Panc1 (cell line): Measurements from ENCODE around the gene HERC4. TPM values are rescaled to one million over a fixed set of nuclear protein-coding genes. Genes with fewer than 3 reads are reported as not detected.

Source experiments
- ATAC-seq: fragments of 200-7000 bp; cut with Tn5 transposase; 2 replicates; pipeline ENCODE4 v1.9.1; 2020; ENCODE audit warnings: mild to moderate bottlenecking, moderate library complexity
- BruUV-seq: library from RNA; stranded (reverse); fragments of 400-500 nt; replicated peaks from 2 replicates; lab custom pipeline; 2021; lab: Mats Ljungman, UMichigan
- CTCF ChIA-PET: fragments of 300-600 bp; sonication (Branson Sonifier 250); formaldehyde crosslinking; loops from one replicate; lab custom pipeline; 2022; ENCODE audit warnings: antibody characterized with exemption; lab: Charles Lee
- POLR2A ChIA-PET: fragments of 300-600 bp; sonication (Branson Sonifier 250); formaldehyde crosslinking; loops from one replicate; lab custom pipeline; 2022; ENCODE audit warnings: antibody characterized with exemption; lab: Charles Lee
- DNase-seq: peaks from one replicate; pipeline ENCODE4 v3.0.0-alpha.2; 2010; ENCODE audit warnings: low read depth, low spot score
- H3K27ac ChIP-seq: 2 replicates; pipeline ENCODE4 v1.5.1; 2011; ENCODE audit warnings: mild to moderate bottlenecking, low read length, inconsistent platforms
- H3K27me3 ChIP-seq: fragments of 200-500 bp; sonication (Bioruptor generic); 2 replicates; pipeline ENCODE4 v1.6.0; 2014; ENCODE audit warnings: low read length, inconsistent platforms; ENCODE audit not compliant: control insufficient read depth, insufficient read depth
- H3K36me3 ChIP-seq: fragments of 200-500 bp; sonication (Bioruptor generic); 2 replicates; pipeline ENCODE4 v1.5.1; 2014; ENCODE audit warnings: inconsistent platforms, mild to moderate bottlenecking, low read length, moderate library complexity; ENCODE audit not compliant: control insufficient read depth, insufficient read depth
- H3K4me1 ChIP-seq: 2 replicates; pipeline ENCODE4 v1.5.1; 2011; ENCODE audit warnings: inconsistent platforms, mild to moderate bottlenecking, low read length, moderate library complexity; ENCODE audit not compliant: control insufficient read depth, insufficient read depth
- H3K4me3 ChIP-seq, 2 experiments: 2 replicates each; pipeline ENCODE4 v1.5.1; 2011 to 2012; ENCODE audit warnings: low read depth in 2 of 2, low read length in 2 of 2, mild to moderate bottlenecking in 2 of 2, inconsistent platforms in 1 of 2, moderate library complexity in 1 of 2
- H3K9me3 ChIP-seq: fragments of 200-500 bp; sonication (Bioruptor generic); 2 replicates; pipeline ENCODE4 v1.5.1; 2014; ENCODE audit warnings: low read depth, mild to moderate bottlenecking, inconsistent platforms, low read length, moderate library complexity; ENCODE audit not compliant: control insufficient read depth, insufficient read depth
- POLR2AphosphoS5 ChIP-seq: IDR thresholded peaks from 2 replicates; pipeline ENCODE4 v1.6.1; 2012; ENCODE audit warnings: mild to moderate bottlenecking, low read depth, low read length, moderate library complexity
- SIN3A ChIP-seq: IDR thresholded peaks from 2 replicates; pipeline ENCODE4 v1.6.1; 2012; ENCODE audit warnings: low read depth, mild to moderate bottlenecking, low read length, moderate library complexity, borderline replicate concordance; ENCODE audit not compliant: insufficient read depth
- TCF7L2 ChIP-seq: IDR thresholded peaks from 2 replicates; pipeline ENCODE4 v1.6.1; 2011; ENCODE audit warnings: mild to moderate bottlenecking, low read depth, low read length, inconsistent platforms
- in situ Hi-C: cut with HindIII; loops from 2 replicates; pipeline ENCODE4 v1.10.0; 2016; ENCODE audit warnings: low sequenced_read_pairs, low pct_unique_long_range_greater_than_20kb
- intact Hi-C: fragments of 100-400 bp; cut with micrococcal nuclease; formaldehyde crosslinking; loops from one replicate; pipeline ENCODE4 v1.10.0; 2022; ENCODE audit not compliant: unreplicated experiment
- total RNA-seq: library from RNA; stranded (reverse); gene quantifications from one replicate; pipeline ENCODE4 v1.2.1, GENCODE V29; 2021; ENCODE audit not compliant: unreplicated experiment
- TF ChIP-seq, protein P1 (sequence below): fragments of 450-650 bp; IDR thresholded peaks from 2 replicates; pipeline ENCODE4 v1.5.1; 2017; ENCODE audit warnings: mild to moderate bottlenecking
- TF ChIP-seq, protein P2 (sequence below), 2 experiments: IDR thresholded peaks; 2 replicates each; pipeline ENCODE4 v1.6.1; 2011 to 2012; ENCODE audit warnings: low read depth in 2 of 2, control low read depth in 1 of 2, low read length in 1 of 2, mild to moderate bottlenecking in 1 of 2, moderate library complexity in 1 of 2; ENCODE audit not compliant: insufficient read depth in 1 of 2

The HERC4 gene
- total RNA-seq, 1 experiment from 2014 or later: 119 TPM

DNA sequence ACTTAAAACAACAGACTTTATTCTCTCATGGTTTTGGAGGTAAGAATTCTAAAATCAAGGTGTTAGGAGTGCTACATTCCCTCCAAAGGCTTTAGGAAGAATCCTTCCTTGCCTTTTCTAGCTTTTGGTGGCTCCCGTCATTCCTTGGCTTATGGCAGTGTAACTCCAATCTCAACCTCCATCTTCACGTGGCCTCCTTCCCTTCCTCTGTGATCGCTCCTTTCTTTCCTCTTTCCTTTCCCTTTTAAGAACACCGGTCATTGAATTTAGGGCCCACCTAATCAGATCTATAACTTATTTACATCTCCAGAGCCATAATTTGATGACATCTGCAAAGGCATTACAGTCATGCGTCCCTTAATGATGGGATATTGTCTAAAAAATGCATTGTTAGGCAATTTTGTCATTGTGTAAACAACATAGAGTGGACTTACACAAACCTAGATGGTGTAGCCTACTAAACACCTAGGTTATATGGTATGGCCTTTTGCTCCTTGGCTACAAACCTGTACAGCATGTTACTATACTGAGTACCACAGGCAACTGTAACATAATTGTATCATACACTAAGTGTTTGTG, 5.9 kb upstream of the HERC4 start:
- Histone ChIP-seq H3K27me3 (no peaks in the 10 kb centered on the region), H3K27ac (peak overlapping the region; percentile 100), H3K36me3 (no peaks in the 10 kb centered on the region), H3K4me3 (no peak overlapping the region), H3K9me3 (no peaks in the 10 kb centered on the region), H3K4me1 (peaks cover 57% of the 10 kb centered on the region)
- intact Hi-C loops (loop anchor here (10.0 kb wide), 1 partner anchor 224 kb away; no protein-coding TSS in a partner anchor), in situ Hi-C loops (no loop called here)
- ChIA-PET POLR2A (no interaction called here), CTCF (no interaction called here)
- TF ChIP-seq, protein P1, sequence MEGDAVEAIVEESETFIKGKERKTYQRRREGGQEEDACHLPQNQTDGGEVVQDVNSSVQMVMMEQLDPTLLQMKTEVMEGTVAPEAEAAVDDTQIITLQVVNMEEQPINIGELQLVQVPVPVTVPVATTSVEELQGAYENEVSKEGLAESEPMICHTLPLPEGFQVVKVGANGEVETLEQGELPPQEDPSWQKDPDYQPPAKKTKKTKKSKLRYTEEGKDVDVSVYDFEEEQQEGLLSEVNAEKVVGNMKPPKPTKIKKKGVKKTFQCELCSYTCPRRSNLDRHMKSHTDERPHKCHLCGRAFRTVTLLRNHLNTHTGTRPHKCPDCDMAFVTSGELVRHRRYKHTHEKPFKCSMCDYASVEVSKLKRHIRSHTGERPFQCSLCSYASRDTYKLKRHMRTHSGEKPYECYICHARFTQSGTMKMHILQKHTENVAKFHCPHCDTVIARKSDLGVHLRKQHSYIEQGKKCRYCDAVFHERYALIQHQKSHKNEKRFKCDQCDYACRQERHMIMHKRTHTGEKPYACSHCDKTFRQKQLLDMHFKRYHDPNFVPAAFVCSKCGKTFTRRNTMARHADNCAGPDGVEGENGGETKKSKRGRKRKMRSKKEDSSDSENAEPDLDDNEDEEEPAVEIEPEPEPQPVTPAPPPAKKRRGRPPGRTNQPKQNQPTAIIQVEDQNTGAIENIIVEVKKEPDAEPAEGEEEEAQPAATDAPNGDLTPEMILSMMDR: no peak
- TF ChIP-seq SIN3A (no peak), TCF7L2 (no peak), POLR2AphosphoS5 (no peak)
- DNase-seq (no peak), ATAC-seq (no peak)
- no TSS peak for BruUV-seq

- BruUV-seq: no TSS peak
- CTCF ChIA-PET: no interaction called here
- Histone ChIP-seq H3K27ac (no peak overlapping the region), H3K36me3 (peaks cover 2% of the 10 kb centered on the region; the same call in 1 of the 2 replicates), H3K4me3 (no peak overlapping the region), H3K9me3 (no peaks in the 10 kb centered on the region), H3K4me1 (peaks cover 52% of the 10 kb centered on the region), H3K27me3 (no peaks in the 10 kb centered on the region)
- DNase-seq (no peak), ATAC-seq (no peak)
- TF ChIP-seq, protein P1: no peak
- TF ChIP-seq POLR2AphosphoS5 (no peak), TCF7L2 (no peak), SIN3A (no peak)
- TF ChIP-seq, protein P2, sequence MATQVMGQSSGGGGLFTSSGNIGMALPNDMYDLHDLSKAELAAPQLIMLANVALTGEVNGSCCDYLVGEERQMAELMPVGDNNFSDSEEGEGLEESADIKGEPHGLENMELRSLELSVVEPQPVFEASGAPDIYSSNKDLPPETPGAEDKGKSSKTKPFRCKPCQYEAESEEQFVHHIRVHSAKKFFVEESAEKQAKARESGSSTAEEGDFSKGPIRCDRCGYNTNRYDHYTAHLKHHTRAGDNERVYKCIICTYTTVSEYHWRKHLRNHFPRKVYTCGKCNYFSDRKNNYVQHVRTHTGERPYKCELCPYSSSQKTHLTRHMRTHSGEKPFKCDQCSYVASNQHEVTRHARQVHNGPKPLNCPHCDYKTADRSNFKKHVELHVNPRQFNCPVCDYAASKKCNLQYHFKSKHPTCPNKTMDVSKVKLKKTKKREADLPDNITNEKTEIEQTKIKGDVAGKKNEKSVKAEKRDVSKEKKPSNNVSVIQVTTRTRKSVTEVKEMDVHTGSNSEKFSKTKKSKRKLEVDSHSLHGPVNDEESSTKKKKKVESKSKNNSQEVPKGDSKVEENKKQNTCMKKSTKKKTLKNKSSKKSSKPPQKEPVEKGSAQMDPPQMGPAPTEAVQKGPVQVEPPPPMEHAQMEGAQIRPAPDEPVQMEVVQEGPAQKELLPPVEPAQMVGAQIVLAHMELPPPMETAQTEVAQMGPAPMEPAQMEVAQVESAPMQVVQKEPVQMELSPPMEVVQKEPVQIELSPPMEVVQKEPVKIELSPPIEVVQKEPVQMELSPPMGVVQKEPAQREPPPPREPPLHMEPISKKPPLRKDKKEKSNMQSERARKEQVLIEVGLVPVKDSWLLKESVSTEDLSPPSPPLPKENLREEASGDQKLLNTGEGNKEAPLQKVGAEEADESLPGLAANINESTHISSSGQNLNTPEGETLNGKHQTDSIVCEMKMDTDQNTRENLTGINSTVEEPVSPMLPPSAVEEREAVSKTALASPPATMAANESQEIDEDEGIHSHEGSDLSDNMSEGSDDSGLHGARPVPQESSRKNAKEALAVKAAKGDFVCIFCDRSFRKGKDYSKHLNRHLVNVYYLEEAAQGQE (IDR thresholded peaks at IDR 0.05; ENCODE audit: insufficient read depth in 1 of 2, low read depth in 2 of 2, low read length in 1 of 2): no peak
- in situ Hi-C loops: no loop called here
- intact Hi-C loops: no loop called here
- POLR2A ChIA-PET: no interaction called here
These were observed 4.4 kb upstream of the HERC4 start for GRCh38 chr10:68079434-68079833.
